ENCODE data around the gene USP20. TPM values are rescaled to one million over a fixed set of nuclear protein-coding genes. Genes with fewer than 3 reads are reported as not detected.
A peak's percentile ranks its signal among the peaks of the same experiment; 100 is the strongest.

The USP20 gene
- total and polyA plus RNA-seq, 4 donors: 8.2 to 19.8 (median 10.3) TPM

DNA sequence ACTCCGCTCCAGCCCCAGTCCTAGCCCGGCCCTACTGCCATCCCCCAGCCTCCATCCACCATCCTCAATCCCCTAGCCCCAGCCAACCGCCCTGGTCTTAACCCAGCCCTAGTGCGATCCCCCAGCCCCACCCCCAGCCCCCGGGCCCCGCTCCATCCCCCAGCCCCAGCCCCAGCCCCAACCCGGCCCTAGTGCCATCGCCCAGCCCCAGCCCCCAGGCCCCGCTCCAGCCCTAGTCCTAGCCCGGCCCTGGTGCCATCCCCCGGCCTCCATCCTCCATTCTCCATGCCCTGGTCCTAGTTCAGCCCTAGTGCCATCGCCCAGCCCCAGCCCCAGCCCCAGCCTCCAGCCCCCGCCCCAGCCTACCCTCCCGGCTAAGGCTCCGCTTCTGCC is 11.7 kb upstream of the USP20 start:
- peaks cover 0 to 11% (median 8%) of the 10 kb centered on the region in 4 donors for H3K4me1 ChIP-seq (ENCODE audit: control insufficient read depth in 4 of 4, insufficient read depth in 4 of 4, low read length in 3 of 4)
- DNase-seq (ENCODE audit: low spot score): no peak
- no peaks in the 10 kb centered on the region for H3K27me3 ChIP-seq (ENCODE audit: control insufficient read depth in 4 of 4, insufficient read depth in 4 of 4, low read length in 3 of 4)
- H3K9me3 ChIP-seq (ENCODE audit: control insufficient read depth in 4 of 4, low read length in 3 of 4): no peaks in the 10 kb centered on the region
- no peak overlapping the region for H3K9ac ChIP-seq (ENCODE audit: low read depth in 1 of 2, low read length in 2 of 2)
- TF ChIP-seq RXRA (IDR thresholded peaks at IDR 0.05): no peak
- TF ChIP-seq RAD21 (IDR thresholded peaks at IDR 0.05): no peak
- TF ChIP-seq, protein P1, sequence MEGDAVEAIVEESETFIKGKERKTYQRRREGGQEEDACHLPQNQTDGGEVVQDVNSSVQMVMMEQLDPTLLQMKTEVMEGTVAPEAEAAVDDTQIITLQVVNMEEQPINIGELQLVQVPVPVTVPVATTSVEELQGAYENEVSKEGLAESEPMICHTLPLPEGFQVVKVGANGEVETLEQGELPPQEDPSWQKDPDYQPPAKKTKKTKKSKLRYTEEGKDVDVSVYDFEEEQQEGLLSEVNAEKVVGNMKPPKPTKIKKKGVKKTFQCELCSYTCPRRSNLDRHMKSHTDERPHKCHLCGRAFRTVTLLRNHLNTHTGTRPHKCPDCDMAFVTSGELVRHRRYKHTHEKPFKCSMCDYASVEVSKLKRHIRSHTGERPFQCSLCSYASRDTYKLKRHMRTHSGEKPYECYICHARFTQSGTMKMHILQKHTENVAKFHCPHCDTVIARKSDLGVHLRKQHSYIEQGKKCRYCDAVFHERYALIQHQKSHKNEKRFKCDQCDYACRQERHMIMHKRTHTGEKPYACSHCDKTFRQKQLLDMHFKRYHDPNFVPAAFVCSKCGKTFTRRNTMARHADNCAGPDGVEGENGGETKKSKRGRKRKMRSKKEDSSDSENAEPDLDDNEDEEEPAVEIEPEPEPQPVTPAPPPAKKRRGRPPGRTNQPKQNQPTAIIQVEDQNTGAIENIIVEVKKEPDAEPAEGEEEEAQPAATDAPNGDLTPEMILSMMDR (IDR thresholded peaks at IDR 0.05; ENCODE audit: low read depth, low read length, missing input control): no peak
- no peak for TF ChIP-seq FOXA2 (IDR thresholded peaks at IDR 0.05)
- TF ChIP-seq JUND (IDR thresholded peaks at IDR 0.05): no peak
- TF ChIP-seq HNF4G (IDR thresholded peaks at IDR 0.05): no peak
- TF ChIP-seq, protein P2, sequence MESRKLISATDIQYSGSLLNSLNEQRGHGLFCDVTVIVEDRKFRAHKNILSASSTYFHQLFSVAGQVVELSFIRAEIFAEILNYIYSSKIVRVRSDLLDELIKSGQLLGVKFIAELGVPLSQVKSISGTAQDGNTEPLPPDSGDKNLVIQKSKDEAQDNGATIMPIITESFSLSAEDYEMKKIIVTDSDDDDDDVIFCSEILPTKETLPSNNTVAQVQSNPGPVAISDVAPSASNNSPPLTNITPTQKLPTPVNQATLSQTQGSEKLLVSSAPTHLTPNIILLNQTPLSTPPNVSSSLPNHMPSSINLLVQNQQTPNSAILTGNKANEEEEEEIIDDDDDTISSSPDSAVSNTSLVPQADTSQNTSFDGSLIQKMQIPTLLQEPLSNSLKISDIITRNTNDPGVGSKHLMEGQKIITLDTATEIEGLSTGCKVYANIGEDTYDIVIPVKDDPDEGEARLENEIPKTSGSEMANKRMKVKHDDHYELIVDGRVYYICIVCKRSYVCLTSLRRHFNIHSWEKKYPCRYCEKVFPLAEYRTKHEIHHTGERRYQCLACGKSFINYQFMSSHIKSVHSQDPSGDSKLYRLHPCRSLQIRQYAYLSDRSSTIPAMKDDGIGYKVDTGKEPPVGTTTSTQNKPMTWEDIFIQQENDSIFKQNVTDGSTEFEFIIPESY (IDR thresholded peaks at IDR 0.05): no peak
- no peak for TF ChIP-seq SP1 (IDR thresholded peaks at IDR 0.05)
- TF ChIP-seq EGR1 (IDR thresholded peaks at IDR 0.05; ENCODE audit: low read depth in 2 of 2): no peak
- TF ChIP-seq, protein P3, sequence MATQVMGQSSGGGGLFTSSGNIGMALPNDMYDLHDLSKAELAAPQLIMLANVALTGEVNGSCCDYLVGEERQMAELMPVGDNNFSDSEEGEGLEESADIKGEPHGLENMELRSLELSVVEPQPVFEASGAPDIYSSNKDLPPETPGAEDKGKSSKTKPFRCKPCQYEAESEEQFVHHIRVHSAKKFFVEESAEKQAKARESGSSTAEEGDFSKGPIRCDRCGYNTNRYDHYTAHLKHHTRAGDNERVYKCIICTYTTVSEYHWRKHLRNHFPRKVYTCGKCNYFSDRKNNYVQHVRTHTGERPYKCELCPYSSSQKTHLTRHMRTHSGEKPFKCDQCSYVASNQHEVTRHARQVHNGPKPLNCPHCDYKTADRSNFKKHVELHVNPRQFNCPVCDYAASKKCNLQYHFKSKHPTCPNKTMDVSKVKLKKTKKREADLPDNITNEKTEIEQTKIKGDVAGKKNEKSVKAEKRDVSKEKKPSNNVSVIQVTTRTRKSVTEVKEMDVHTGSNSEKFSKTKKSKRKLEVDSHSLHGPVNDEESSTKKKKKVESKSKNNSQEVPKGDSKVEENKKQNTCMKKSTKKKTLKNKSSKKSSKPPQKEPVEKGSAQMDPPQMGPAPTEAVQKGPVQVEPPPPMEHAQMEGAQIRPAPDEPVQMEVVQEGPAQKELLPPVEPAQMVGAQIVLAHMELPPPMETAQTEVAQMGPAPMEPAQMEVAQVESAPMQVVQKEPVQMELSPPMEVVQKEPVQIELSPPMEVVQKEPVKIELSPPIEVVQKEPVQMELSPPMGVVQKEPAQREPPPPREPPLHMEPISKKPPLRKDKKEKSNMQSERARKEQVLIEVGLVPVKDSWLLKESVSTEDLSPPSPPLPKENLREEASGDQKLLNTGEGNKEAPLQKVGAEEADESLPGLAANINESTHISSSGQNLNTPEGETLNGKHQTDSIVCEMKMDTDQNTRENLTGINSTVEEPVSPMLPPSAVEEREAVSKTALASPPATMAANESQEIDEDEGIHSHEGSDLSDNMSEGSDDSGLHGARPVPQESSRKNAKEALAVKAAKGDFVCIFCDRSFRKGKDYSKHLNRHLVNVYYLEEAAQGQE (IDR thresholded peaks at IDR 0.05): no peak
- TF ChIP-seq FOXA1 (IDR thresholded peaks at IDR 0.05): no peak
- no peak for TF ChIP-seq GABPA (IDR thresholded peaks at IDR 0.05 in 1 of 2, conservative IDR thresholded peaks at IDR 0.05 in 1 of 2)
- no peak for TF ChIP-seq TAF1 (conservative IDR thresholded peaks at IDR 0.05)
- TF ChIP-seq YY1 (IDR thresholded peaks at IDR 0.05): no peak
- TF ChIP-seq NR2F2 (IDR thresholded peaks at IDR 0.05): no peak
- TF ChIP-seq, protein P4, sequence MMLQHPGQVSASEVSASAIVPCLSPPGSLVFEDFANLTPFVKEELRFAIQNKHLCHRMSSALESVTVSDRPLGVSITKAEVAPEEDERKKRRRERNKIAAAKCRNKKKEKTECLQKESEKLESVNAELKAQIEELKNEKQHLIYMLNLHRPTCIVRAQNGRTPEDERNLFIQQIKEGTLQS (IDR thresholded peaks at IDR 0.05): no peak
- TF ChIP-seq, protein P5, sequence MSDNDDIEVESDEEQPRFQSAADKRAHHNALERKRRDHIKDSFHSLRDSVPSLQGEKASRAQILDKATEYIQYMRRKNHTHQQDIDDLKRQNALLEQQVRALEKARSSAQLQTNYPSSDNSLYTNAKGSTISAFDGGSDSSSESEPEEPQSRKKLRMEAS (IDR thresholded peaks at IDR 0.05): no peak
- TF ChIP-seq HNF4A (conservative IDR thresholded peaks at IDR 0.05): no peak
- H3K27ac ChIP-seq (ENCODE audit: low read depth in 1 of 2, low read length in 2 of 2): peak overlapping the region in 1 of 2 donors; percentile 59
- H3K36me3 ChIP-seq (ENCODE audit: control insufficient read depth in 4 of 4, insufficient read depth in 3 of 4, low read depth in 1 of 4, low read length in 3 of 4): peaks cover 11 to 32% (median 21%) of the 10 kb centered on the region in 4 donors
- peak overlapping the region; percentile 30 to 92 (median 86) for H3K4me3 ChIP-seq (ENCODE audit: low read depth in 1 of 3, low read length in 3 of 3)
- under 1% methylated on average over 15 of the region's 15 CpGs for WGBS
